ENCODE results near the gene SH3RF2.

SH3RF2 gene

GRCh38 chr5:145920542-145921210 lies 15.7 kb upstream of the SH3RF2 start:
- DNase-seq (ENCODE audit: low read depth in 2 of 2, low spot score in 1 of 2) = no peak

GRCh38 chr5:145921211-145921610 lies 15.2 kb upstream of the SH3RF2 start:
- DNase-seq (ENCODE audit: low read depth in 2 of 2, low spot score in 1 of 2) = no peak

GRCh38 chr5:145922059-145922458 lies 14.3 kb upstream of the SH3RF2 start:
- no peak for DNase-seq (ENCODE audit: low read depth in 2 of 2, low spot score in 1 of 2)

- no peak for DNase-seq (ENCODE audit: low read depth in 2 of 2, low spot score in 1 of 2)
Observed at GRCh38 chr5:145923405-145923804, 13.0 kb upstream of the SH3RF2 start.

- DNase-seq (ENCODE audit: low read depth in 2 of 2, low spot score in 1 of 2) = no peak
Observed at GRCh38 chr5:145924849-145925248, 11.5 kb upstream of the SH3RF2 start.

- no peak for DNase-seq (ENCODE audit: low read depth in 2 of 2, low spot score in 1 of 2)
Observed at GRCh38 chr5:145925353-145925752, 11.0 kb upstream of the SH3RF2 start.

- no peak for DNase-seq (ENCODE audit: low read depth in 2 of 2, low spot score in 1 of 2)
Observed at GRCh38 chr5:145925803-145926202, 10.6 kb upstream of the SH3RF2 start.

GRCh38 chr5:145931718-145932117 lies 4.7 kb upstream of the SH3RF2 start:
- no peak for DNase-seq (ENCODE audit: low read depth in 2 of 2, low spot score in 1 of 2)

- DNase-seq (ENCODE audit: low read depth in 2 of 2, low spot score in 1 of 2) = no peak
Observed at GRCh38 chr5:145934276-145934675, 2.1 kb upstream of the SH3RF2 start.

- DNase-seq (ENCODE audit: low read depth in 2 of 2, low spot score in 1 of 2) = no peak
Observed at GRCh38 chr5:145937432-145938250, 1.3 kb downstream of the SH3RF2 start.

GRCh38 chr5:145938776-145939539 lies 2.6 kb downstream of the SH3RF2 start:
- no peak for DNase-seq (ENCODE audit: low read depth in 2 of 2, low spot score in 1 of 2)

- no peak for DNase-seq (ENCODE audit: low read depth in 2 of 2, low spot score in 1 of 2)
Observed at GRCh38 chr5:145939540-145940065, 3.2 kb downstream of the SH3RF2 start.

GRCh38 chr5:145941096-145941447 lies 4.7 kb downstream of the SH3RF2 start:
- no peak for DNase-seq (ENCODE audit: low read depth in 2 of 2, low spot score in 1 of 2)

- no peak for DNase-seq (ENCODE audit: low read depth in 2 of 2, low spot score in 1 of 2)
Observed at GRCh38 chr5:145941448-145942130, 5.2 kb downstream of the SH3RF2 start.

GRCh38 chr5:145942201-145942600 lies 5.8 kb downstream of the SH3RF2 start:
- no peak for DNase-seq (ENCODE audit: low read depth in 2 of 2, low spot score in 1 of 2)

GRCh38 chr5:145942749-145943148 lies 6.4 kb downstream of the SH3RF2 start:
- DNase-seq (ENCODE audit: low read depth in 2 of 2, low spot score in 1 of 2) = no peak

- no peak for DNase-seq (ENCODE audit: low read depth in 2 of 2, low spot score in 1 of 2)
Observed at GRCh38 chr5:145943674-145944121, 7.3 kb downstream of the SH3RF2 start.

- no peak for DNase-seq (ENCODE audit: low read depth in 2 of 2, low spot score in 1 of 2)
Observed at GRCh38 chr5:145944328-145944727, 8.0 kb downstream of the SH3RF2 start.

- DNase-seq (ENCODE audit: low read depth in 2 of 2, low spot score in 1 of 2) = no peak
Observed at GRCh38 chr5:145945620-145946111, 9.3 kb downstream of the SH3RF2 start.

- no peak for DNase-seq (ENCODE audit: low read depth in 2 of 2, low spot score in 1 of 2)
Observed at GRCh38 chr5:145946112-145946861, 9.9 kb downstream of the SH3RF2 start.
